Panc1 (cell line): Measurements from ENCODE around the gene IL22RA1. TPM values are rescaled to one million over a fixed set of nuclear protein-coding genes. Genes with fewer than 3 reads are reported as not detected.

ENCODE experiments used
- ATAC-seq: fragments of 200-7000 bp; cut with Tn5 transposase; 2 replicates; pipeline ENCODE4 v1.9.1; 2020; ENCODE audit warnings: mild to moderate bottlenecking, moderate library complexity
- BruUV-seq: library from RNA; stranded (reverse); fragments of 400-500 nt; replicated peaks from 2 replicates; lab custom pipeline; 2021; lab: Mats Ljungman, UMichigan
- CTCF ChIA-PET: fragments of 300-600 bp; sonication (Branson Sonifier 250); formaldehyde crosslinking; loops from one replicate; lab custom pipeline; 2022; ENCODE audit warnings: antibody characterized with exemption; lab: Charles Lee
- POLR2A ChIA-PET: fragments of 300-600 bp; sonication (Branson Sonifier 250); formaldehyde crosslinking; loops from one replicate; lab custom pipeline; 2022; ENCODE audit warnings: antibody characterized with exemption; lab: Charles Lee
- DNase-seq: peaks from one replicate; pipeline ENCODE4 v3.0.0-alpha.2; 2010; ENCODE audit warnings: low read depth, low spot score
- H3K27ac ChIP-seq: 2 replicates; pipeline ENCODE4 v1.5.1; 2011; ENCODE audit warnings: mild to moderate bottlenecking, low read length, inconsistent platforms
- H3K27me3 ChIP-seq: fragments of 200-500 bp; sonication (Bioruptor generic); 2 replicates; pipeline ENCODE4 v1.6.0; 2014; ENCODE audit warnings: low read length, inconsistent platforms; ENCODE audit not compliant: control insufficient read depth, insufficient read depth
- H3K36me3 ChIP-seq: fragments of 200-500 bp; sonication (Bioruptor generic); 2 replicates; pipeline ENCODE4 v1.5.1; 2014; ENCODE audit warnings: inconsistent platforms, mild to moderate bottlenecking, low read length, moderate library complexity; ENCODE audit not compliant: control insufficient read depth, insufficient read depth
- H3K4me1 ChIP-seq: 2 replicates; pipeline ENCODE4 v1.5.1; 2011; ENCODE audit warnings: inconsistent platforms, mild to moderate bottlenecking, low read length, moderate library complexity; ENCODE audit not compliant: control insufficient read depth, insufficient read depth
- H3K4me3 ChIP-seq, 2 experiments: 2 replicates each; pipeline ENCODE4 v1.5.1; 2011 to 2012; ENCODE audit warnings: low read depth in 2 of 2, low read length in 2 of 2, mild to moderate bottlenecking in 2 of 2, inconsistent platforms in 1 of 2, moderate library complexity in 1 of 2
- H3K9me3 ChIP-seq: fragments of 200-500 bp; sonication (Bioruptor generic); 2 replicates; pipeline ENCODE4 v1.5.1; 2014; ENCODE audit warnings: low read depth, mild to moderate bottlenecking, inconsistent platforms, low read length, moderate library complexity; ENCODE audit not compliant: control insufficient read depth, insufficient read depth
- CTCF ChIP-seq: fragments of 450-650 bp; IDR thresholded peaks from 2 replicates; pipeline ENCODE4 v1.5.1; 2017; ENCODE audit warnings: mild to moderate bottlenecking
- POLR2AphosphoS5 ChIP-seq: IDR thresholded peaks from 2 replicates; pipeline ENCODE4 v1.6.1; 2012; ENCODE audit warnings: mild to moderate bottlenecking, low read depth, low read length, moderate library complexity
- REST ChIP-seq, 2 experiments: IDR thresholded peaks; 2 replicates each; pipeline ENCODE4 v1.6.1; 2011 to 2012; ENCODE audit warnings: low read depth in 2 of 2, control low read depth in 1 of 2, low read length in 1 of 2, mild to moderate bottlenecking in 1 of 2, moderate library complexity in 1 of 2; ENCODE audit not compliant: insufficient read depth in 1 of 2
- SIN3A ChIP-seq: IDR thresholded peaks from 2 replicates; pipeline ENCODE4 v1.6.1; 2012; ENCODE audit warnings: low read depth, mild to moderate bottlenecking, low read length, moderate library complexity, borderline replicate concordance; ENCODE audit not compliant: insufficient read depth
- TCF7L2 ChIP-seq: IDR thresholded peaks from 2 replicates; pipeline ENCODE4 v1.6.1; 2011; ENCODE audit warnings: mild to moderate bottlenecking, low read depth, low read length, inconsistent platforms
- in situ Hi-C: cut with HindIII; loops from 2 replicates; pipeline ENCODE4 v1.10.0; 2016; ENCODE audit warnings: low sequenced_read_pairs, low pct_unique_long_range_greater_than_20kb
- intact Hi-C: fragments of 100-400 bp; cut with micrococcal nuclease; formaldehyde crosslinking; loops from one replicate; pipeline ENCODE4 v1.10.0; 2022; ENCODE audit not compliant: unreplicated experiment
- total RNA-seq: library from RNA; stranded (reverse); gene quantifications from one replicate; pipeline ENCODE4 v1.2.1, GENCODE V29; 2021; ENCODE audit not compliant: unreplicated experiment

The IL22RA1 gene
- total RNA-seq, 1 experiment from 2014 or later = 1.1 TPM

GRCh38 chr1:24081190-24081589 is 61.8 kb downstream of the IL22RA1 start:
- POLR2A ChIA-PET = no interaction called here
- H3K4me3 ChIP-seq = no peak overlapping the region
- no peaks in the 10 kb centered on the region for H3K4me1 ChIP-seq
- BruUV-seq = no TSS peak
- TF ChIP-seq POLR2AphosphoS5 (no peak), REST (IDR thresholded peaks at IDR 0.05; ENCODE audit: insufficient read depth in 1 of 2, low read depth in 2 of 2, low read length in 1 of 2) (no peak), SIN3A (no peak), TCF7L2 (no peak), CTCF (no peak)
- in situ Hi-C loops (no loop called here), intact Hi-C loops (no loop called here)
- DNase-seq (no peak), ATAC-seq (no peak)
- CTCF ChIA-PET = no interaction called here
- H3K9me3 ChIP-seq = no peaks in the 10 kb centered on the region
- no peaks in the 10 kb centered on the region for H3K36me3 ChIP-seq
- H3K27me3 ChIP-seq = no peaks in the 10 kb centered on the region
- no peak overlapping the region for H3K27ac ChIP-seq

GRCh38 chr1:24080131-24080530 is 62.8 kb downstream of the IL22RA1 start:
- Histone ChIP-seq H3K4me1 (no peaks in the 10 kb centered on the region), H3K36me3 (no peaks in the 10 kb centered on the region), H3K27me3 (no peaks in the 10 kb centered on the region), H3K9me3 (no peaks in the 10 kb centered on the region), H3K27ac (no peak overlapping the region), H3K4me3 (no peak overlapping the region)
- ChIA-PET CTCF (no interaction called here), POLR2A (no interaction called here)
- TF ChIP-seq POLR2AphosphoS5 = no peak
- no peak for TF ChIP-seq SIN3A
- no peak for TF ChIP-seq REST (IDR thresholded peaks at IDR 0.05; ENCODE audit: insufficient read depth in 1 of 2, low read depth in 2 of 2, low read length in 1 of 2)
- no peak for TF ChIP-seq CTCF
- no peak for TF ChIP-seq TCF7L2
- intact Hi-C loops (no loop called here), in situ Hi-C loops (no loop called here)
- no TSS peak for BruUV-seq
- no peak for ATAC-seq
- DNase-seq = no peak
